ENCODE measurements around the gene DDI2. TPM values are rescaled to one million over a fixed set of nuclear protein-coding genes. Genes with fewer than 3 reads are reported as not detected.

DDI2 gene
- total RNA-seq, 1 donor from 2014 or later = 33.0 TPM

DNA sequence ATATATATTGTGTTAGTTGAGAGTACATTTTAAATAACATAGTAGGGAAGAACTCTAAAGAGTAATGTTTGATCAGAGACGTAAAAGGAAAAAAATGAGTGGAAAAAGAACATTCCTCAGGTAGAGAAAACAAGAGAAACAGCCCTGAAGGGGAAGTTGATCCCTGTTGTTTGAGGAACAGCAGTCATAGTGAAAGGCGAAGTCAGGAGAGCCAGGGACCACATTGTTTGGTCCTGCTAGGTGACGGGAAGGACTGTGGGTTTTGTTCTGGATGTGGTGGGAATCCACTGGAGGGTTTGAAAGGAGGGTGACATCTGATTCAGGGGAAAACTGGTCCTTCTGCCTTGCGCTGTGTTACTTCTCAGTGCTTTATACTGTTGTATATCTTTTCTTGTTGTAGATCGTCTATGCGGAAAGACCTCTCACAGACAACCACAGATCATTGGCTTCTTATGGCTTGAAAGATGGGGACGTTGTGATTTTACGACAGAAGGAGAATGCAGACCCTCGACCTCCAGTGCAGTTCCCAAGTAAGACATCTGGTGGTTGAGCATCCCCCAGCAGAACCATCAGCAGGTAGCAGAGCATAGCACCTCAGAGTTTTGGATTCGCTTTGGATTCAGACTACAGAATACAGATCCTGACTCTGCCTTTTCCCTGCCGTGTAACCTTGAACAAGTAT, 9.2 kb downstream of the DDI2 start:
- Mint-ChIP-seq H3K4me1 (peaks cover 3% of the 10 kb centered on the region), H3K27ac (ENCODE audit: unreplicated experiment) (no peak overlapping the region), H3K36me3 (ENCODE audit: low read depth) (peaks cover 8% of the 10 kb centered on the region), H3K27me3 (ENCODE audit: low read depth) (no peaks in the 10 kb centered on the region), H3K4me3 (no peak overlapping the region), H3K9me3 (no peaks in the 10 kb centered on the region)
- no peak for DNase-seq (ENCODE audit: low read depth, low spot score)
- no peak for TF ChIP-seq CTCF (conservative IDR thresholded peaks at IDR 0.05)

DNA sequence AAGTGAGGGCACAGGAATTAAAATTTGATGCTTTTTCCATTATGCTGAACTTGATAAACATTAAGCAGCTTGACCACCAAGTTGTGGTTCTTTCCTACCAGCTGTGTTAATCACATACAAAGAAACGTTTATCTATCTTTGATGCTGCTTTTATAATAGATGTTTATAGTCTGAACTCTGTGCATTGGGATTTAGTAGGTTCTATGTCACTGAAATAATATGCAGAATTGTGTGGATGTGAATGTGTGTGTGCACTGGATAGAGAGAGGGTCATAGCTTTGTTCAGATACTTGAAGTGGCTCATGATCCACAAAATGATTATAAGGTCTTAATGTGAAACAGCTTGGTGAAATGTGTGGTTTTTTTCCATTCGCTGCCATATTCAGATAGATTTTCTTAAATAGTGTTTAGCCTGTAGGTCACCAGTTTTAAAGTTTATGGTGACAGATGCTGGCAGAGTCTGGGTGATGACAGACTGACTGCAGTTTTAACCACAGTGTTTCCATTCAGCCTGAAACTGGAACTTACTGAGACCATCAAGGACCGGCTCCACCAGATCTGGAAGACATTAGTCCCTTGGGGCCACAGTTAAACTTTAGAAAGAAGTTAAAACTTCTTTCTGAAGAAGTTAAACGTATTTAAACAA, 10.2 kb downstream of the DDI2 start:
- Mint-ChIP-seq H3K36me3 (ENCODE audit: low read depth) (peaks cover 8% of the 10 kb centered on the region), H3K27ac (ENCODE audit: unreplicated experiment) (no peak overlapping the region), H3K9me3 (no peaks in the 10 kb centered on the region), H3K4me3 (no peak overlapping the region), H3K27me3 (ENCODE audit: low read depth) (no peaks in the 10 kb centered on the region), H3K4me1 (no peaks in the 10 kb centered on the region)
- no peak for TF ChIP-seq CTCF (conservative IDR thresholded peaks at IDR 0.05)
- DNase-seq (ENCODE audit: low read depth, low spot score) = no peak

- Mint-ChIP-seq H3K36me3 (ENCODE audit: low read depth) (peaks cover 8% of the 10 kb centered on the region), H3K9me3 (no peaks in the 10 kb centered on the region), H3K4me1 (no peaks in the 10 kb centered on the region), H3K27me3 (ENCODE audit: low read depth) (no peaks in the 10 kb centered on the region), H3K4me3 (no peak overlapping the region), H3K27ac (ENCODE audit: unreplicated experiment) (no peak overlapping the region)
- DNase-seq (ENCODE audit: low read depth, low spot score) = no peak
- no peak for TF ChIP-seq CTCF (conservative IDR thresholded peaks at IDR 0.05)
Observed at GRCh38 chr1:15628003-15628402, 10.7 kb downstream of the DDI2 start.

GRCh38 chr1:15633756-15634420, 16.6 kb downstream of the DDI2 start:
- H3K36me3 Mint-ChIP-seq (ENCODE audit: low read depth) = peaks cover 13% of the 10 kb centered on the region
- DNase-seq (ENCODE audit: low read depth, low spot score) = no peak

DNA sequence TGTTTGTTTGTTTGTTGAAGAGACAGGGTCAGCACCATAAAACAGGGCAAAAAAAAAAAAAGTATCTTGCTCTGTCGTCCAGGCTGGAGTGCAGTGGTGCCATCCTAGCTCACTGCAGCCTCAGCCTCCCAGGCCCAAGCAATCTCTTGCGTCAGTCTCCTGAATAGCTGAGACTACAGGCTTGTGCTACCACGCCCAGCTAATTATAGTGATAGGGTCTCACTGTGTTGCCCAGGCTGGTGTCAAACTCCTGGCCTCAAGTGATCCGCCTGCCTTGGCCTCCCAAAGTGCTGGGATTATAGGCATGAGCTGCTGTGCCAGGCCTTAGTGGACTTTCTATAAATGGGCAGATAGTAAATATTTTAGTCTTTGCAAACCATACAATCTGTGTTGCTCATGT, 19.2 kb downstream of the DDI2 start:
- Mint-ChIP-seq H3K9me3 (no peaks in the 10 kb centered on the region), H3K27ac (ENCODE audit: unreplicated experiment) (no peak overlapping the region), H3K4me1 (no peaks in the 10 kb centered on the region), H3K36me3 (ENCODE audit: low read depth) (peaks cover 5% of the 10 kb centered on the region), H3K27me3 (ENCODE audit: low read depth) (no peaks in the 10 kb centered on the region), H3K4me3 (no peak overlapping the region)
- TF ChIP-seq CTCF (conservative IDR thresholded peaks at IDR 0.05) = no peak
- no peak for DNase-seq (ENCODE audit: low read depth, low spot score)

More at GRCh38 chr1:15633756-15634420, 16.6 kb downstream of the DDI2 start:
- Mint-ChIP-seq H3K4me3 (no peak overlapping the region), H3K4me1 (no peaks in the 10 kb centered on the region), H3K27ac (ENCODE audit: unreplicated experiment) (no peak overlapping the region), H3K27me3 (ENCODE audit: low read depth) (no peaks in the 10 kb centered on the region), H3K9me3 (no peaks in the 10 kb centered on the region)
- no peak for TF ChIP-seq CTCF (conservative IDR thresholded peaks at IDR 0.05)

Data from neural crest cell (in vitro differentiated cells).